ENCODE results near the gene SV2A.
"Not testable (repeated sequence)": the region's sequence is repeated elsewhere in the genome, so short reads cannot be mapped to it uniquely, and the experiment has no call there.

The SV2A gene

GRCh38 chr1:149885339-149886120, 32.1 kb downstream of the SV2A start:
- peak; percentile 72 for DNase-seq

- DNase-seq = no peak
Observed at GRCh38 chr1:149884433-149885338, 33.0 kb downstream of the SV2A start.

- DNase-seq = no peak
Observed at GRCh38 chr1:149883598-149884247, 33.9 kb downstream of the SV2A start.

GRCh38 chr1:149881876-149882275, 35.8 kb downstream of the SV2A start:
- DNase-seq = no peak

GRCh38 chr1:149879556-149879955, 38.1 kb downstream of the SV2A start:
- no peak for DNase-seq

- no peak for DNase-seq
Observed at GRCh38 chr1:149877211-149877946, 40.3 kb downstream of the SV2A start.

- DNase-seq = not testable (repeated sequence)
Observed at GRCh38 chr1:149873060-149873459, 44.6 kb downstream of the SV2A start.

GRCh38 chr1:149866887-149867286, 50.8 kb downstream of the SV2A start:
- not testable (repeated sequence) for DNase-seq

- DNase-seq = not testable (repeated sequence)
Observed at GRCh38 chr1:149861497-149862054, 56.1 kb downstream of the SV2A start.

GRCh38 chr1:149860684-149861496, 56.8 kb downstream of the SV2A start:
- not testable (repeated sequence) for DNase-seq

- not testable (repeated sequence) for DNase-seq
Observed at GRCh38 chr1:149860271-149860670, 57.4 kb downstream of the SV2A start.
